Erythroblast (primary cell): Measurements from ENCODE around the gene KRT24.

ENCODE experiments used
- DNase-seq, 2 experiments: peaks; one replicate each; lab custom pipeline; 2025; lab: John Stamatoyannopoulos, UW
- GATA1 ChIP-seq: IDR thresholded peaks from 2 replicates; pipeline ENCODE4 v1.6.1; 2011; ENCODE audit warnings: low read depth, mild to moderate bottlenecking, control low read depth, low read length, moderate library complexity
- POLR2A ChIP-seq: IDR thresholded peaks from 2 replicates; pipeline ENCODE4 v1.6.1; 2011; ENCODE audit warnings: mild to moderate bottlenecking, low read length

Gene KRT24

DNA sequence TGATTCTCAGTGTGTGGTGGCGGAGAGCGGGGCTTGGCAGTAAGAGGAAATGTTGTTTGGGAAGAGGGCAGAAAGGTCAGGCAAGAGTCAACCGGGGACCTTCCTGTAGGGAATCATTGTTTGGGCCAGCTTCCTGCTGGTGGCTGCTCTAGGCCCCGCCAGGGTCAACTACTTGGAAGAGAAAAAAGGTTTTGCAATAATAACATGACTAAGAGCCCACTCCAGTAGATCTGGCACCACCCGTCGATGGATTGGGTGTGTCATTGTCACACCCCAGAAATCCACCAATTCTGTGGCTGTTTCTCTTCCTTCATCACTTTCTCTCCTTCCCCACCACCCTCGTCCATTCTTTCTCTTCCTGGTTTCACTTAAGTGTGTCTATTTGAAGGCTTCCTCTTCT, 4.2 kb upstream of the KRT24 start:
- DNase-seq: no peak
- TF ChIP-seq GATA1 (no peak), POLR2A (no peak)

DNA sequence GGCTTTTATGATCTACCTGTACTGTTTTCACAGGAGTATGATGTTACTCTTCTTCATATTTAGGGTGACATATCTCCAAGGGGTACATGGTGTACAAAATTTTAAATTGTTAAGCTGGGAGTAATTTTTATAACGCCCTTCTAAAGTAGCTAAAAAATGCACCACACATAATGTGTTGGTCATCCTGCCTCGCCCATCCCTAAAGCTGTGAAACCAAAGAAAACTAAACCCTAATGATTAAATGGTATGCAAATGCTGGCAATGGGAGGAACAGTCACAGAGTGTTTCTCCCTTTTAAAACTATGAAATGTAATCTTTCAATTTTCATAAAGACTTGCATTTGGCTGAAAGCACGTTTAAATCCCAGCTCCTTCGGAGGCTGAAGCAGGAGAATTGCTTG, 2.0 kb upstream of the KRT24 start:
- DNase-seq: no peak
- TF ChIP-seq POLR2A: no peak
- TF ChIP-seq GATA1: no peak

DNA sequence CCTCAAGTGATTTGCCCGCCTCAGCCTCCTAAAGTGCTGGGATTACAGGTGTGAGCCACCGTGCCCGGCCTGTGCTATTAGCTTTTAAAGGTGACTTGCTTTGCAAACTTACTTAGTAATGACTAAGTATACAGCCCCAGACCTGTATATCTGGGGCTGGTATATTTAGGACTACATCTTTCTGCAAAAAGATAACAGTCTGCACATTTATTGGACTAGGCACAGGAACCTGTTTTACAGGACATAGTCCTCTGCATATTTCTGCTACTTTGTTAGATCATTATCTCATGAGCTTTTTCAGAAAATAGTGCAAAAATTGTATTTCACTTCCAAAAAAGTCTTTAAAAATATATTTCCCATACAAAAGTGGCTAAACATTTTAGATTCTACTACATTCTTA, 1.3 kb downstream of the KRT24 start:
- TF ChIP-seq GATA1: no peak
- TF ChIP-seq POLR2A: no peak
- DNase-seq: no peak

DNA sequence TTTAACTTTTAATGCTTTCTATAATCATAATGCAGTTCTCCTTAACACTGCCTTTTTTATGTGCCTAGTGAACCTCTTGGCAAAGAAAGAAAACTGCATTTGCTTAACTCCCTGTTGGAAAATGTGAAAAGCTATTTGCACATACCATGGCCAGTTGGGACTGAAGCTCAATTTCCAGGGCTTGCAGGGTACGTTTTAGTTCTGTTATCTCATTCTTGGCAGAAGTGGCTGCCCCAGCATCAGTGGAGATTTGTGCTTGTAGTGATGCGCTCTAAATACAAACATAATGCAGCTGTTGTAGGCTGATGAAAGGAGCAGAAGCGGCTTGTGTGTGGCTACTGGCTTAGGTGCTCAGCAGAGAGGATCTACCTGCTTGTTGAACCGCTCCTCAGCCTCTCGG, 3.7 kb downstream of the KRT24 start:
- TF ChIP-seq GATA1 (no peak), POLR2A (no peak)
- DNase-seq: no peak

DNA sequence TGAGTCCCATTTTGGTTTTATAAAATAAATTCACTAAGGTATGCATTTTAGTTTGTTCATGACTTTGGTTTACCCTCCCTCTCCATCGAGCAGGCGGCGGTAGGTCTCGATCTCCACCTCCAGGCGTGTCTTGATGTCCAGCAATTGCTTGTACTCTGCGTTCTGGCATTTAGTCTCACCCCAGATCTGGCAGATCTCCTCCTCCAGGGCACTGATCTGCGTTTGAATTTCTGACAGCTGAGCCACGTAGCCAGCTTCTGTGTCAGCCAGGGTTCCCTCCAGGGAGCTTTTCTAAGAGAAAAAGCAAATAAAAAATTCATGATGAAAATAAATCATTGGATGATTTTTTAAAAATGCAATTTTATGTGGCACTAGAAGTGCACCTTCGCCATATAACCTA, 4.2 kb downstream of the KRT24 start:
- no peak for DNase-seq
- TF ChIP-seq GATA1 (no peak), POLR2A (no peak)

DNA sequence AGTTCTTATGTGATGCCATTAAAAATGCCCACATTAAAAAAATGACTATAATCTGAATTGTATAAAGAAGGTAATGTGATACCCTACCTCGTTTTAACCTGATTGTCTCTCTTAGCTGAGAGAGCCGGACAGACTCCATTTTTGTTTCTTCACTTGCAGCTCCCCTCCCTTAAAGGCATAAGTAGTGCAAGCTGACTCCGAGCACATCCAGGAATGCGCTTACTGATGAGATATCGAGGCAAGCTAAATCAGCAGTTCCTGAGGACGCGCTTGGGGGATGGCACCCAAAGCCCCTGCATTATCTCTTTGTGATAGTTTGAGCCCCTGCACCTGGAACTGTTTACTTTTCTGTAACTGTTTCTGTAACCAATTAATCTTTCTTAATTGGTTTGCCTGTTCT, 6.3 kb downstream of the KRT24 start:
- DNase-seq: no peak
- TF ChIP-seq POLR2A (no peak), GATA1 (no peak)

DNA sequence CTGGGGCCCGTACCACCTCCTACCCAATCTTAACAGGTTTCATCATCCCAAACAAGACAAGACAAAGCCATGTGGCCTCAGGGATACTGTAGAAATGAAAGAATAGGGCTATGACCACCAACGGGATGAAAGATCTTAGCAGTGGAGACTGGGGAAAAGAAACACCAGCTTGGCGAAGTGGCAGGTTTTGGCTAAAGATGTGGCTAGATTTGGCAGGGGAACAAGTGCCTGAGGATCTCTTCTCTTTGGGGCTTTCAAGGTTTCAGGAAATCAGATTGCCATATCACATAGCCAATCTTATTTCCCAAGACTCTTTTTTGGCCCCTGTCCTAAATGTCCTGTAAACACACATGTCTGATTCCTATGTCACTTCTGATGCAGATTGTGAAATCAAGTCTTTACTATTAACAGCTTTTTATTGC, 6.9 kb downstream of the KRT24 start:
- TF ChIP-seq GATA1 (no peak), POLR2A (no peak)
- DNase-seq: no peak

DNA sequence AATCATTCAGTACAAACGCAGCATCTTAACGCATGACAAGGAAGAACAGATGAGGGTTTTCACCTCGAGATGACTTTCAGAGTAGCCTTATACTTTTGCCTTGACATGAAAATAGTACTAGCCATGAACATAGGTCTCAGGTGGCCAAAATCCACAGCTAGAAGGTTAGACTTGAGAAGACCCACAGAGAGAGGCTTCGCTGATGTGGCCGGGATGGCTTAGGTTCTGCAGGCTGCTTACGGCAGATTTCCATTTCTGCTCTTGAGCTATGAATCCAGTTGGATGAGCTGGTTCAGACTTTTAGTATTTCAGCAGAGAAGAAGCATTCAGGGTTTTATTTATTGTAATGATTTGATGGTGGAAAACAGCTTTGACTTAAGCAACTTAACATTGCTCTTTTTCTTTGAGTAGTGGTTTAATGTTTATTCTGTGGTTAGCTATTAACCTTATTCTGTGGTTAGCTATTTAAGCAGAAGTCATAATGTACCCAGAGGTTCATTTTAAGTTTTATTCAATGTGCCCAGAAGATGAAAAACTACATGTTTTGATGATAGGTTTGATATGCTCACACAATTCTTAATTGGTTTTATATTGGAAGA, 7.6 kb downstream of the KRT24 start:
- no peak for DNase-seq

DNA sequence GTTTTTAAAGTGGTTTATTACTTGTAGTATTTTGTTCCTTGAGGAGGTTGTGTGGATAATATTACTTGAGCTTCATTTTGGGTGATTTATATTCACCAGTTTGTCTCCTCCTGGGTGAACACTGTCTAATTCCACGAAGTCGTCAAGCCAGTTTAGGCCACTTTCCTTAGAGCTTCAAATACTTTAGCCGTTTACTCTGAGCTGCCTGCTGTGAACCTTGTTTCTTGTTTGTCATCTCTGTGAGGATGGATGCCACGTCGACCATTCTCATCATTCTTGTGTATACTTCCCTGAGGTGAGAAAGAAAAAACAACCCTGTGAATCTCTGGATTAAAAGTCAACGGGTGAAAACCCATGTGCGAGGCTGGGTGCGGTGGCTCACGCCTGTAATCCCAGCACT, 9.0 kb downstream of the KRT24 start:
- DNase-seq: no peak
- no peak for TF ChIP-seq POLR2A

More for the DNA sequence above, 7.6 kb downstream of the KRT24 start:
- TF ChIP-seq POLR2A: no peak
- no peak for TF ChIP-seq GATA1

DNA sequence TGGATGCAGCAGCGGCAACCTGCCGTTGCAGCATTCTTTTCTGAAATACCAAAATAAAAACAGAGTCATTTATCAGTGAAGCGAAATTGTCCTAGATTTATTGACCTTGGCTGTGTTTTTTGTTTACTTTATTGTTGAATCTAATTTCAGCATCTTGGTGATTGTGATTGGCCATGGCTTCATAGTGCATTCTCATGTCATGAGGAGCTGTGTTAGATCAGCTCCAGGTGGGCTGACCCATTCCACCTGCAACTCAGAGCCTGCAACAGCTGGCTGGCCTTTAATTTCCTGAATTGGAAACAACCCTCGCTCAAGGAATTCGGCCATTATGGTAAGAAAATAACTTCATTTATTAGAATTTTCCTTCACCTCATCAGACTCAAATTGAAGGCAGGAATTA, 16.4 kb downstream of the KRT24 start:
- DNase-seq: no peak
- TF ChIP-seq POLR2A (no peak), GATA1 (no peak)

DNA sequence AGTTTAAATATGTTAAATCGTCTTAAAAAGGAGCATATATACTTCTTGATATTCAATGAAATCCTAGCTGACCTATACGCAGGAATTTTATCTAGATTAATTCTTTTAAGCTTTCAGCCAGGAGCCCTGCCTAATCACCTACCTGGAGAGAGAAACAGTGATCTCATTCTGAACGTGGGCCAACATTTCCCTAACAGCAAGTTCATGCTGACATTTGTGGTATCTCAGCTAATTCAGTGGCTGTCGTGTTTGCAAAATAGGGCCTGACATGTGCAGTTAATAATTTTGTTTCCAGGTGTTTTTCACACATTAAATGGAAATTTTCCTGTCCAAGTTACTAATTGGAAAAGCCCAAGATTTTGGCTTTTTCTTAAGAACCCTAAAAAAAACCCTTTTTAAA, 17.4 kb downstream of the KRT24 start:
- TF ChIP-seq GATA1 (no peak), POLR2A (no peak)

DNA sequence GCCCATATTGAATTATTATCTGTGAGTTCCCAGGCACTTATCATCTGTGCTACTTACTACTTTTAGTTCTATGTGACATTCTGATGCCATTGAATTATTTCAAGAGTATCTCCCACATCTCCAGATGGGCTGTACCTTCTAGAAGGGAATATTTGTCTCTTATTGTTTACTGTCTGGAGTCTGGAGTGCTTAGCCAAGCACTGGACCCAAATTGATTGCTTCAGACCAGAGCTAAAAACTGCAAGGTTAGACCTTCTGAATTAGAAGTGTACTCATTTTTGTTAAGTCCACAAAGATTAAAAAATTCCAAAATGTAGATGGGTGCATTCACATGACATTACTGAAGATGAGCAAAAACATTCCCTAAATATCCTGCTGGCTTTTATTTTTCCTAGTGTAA, 22.6 kb downstream of the KRT24 start:
- no peak for DNase-seq
- TF ChIP-seq POLR2A: no peak
- no peak for TF ChIP-seq GATA1

More for the DNA sequence above, 17.4 kb downstream of the KRT24 start:
- no peak for DNase-seq

DNA sequence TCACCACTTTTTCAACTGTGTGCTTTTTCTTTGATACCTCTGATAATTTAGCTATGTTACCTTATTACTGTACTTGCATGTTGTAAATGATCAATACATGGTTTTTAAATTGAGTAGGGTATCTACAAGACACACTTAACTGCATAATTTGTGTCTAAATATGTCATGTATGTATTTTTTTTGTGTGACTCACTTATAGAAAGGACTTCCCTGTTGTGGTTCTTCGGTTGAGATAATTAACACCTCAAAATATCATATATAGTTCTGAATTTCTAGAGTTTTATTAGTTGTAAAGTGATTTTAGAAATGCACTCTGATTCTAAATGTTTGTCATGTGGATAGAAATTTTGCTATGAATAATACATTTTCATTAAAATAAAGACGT, 24.0 kb downstream of the KRT24 start:
- no peak for DNase-seq
- TF ChIP-seq GATA1 (no peak), POLR2A (no peak)

DNA sequence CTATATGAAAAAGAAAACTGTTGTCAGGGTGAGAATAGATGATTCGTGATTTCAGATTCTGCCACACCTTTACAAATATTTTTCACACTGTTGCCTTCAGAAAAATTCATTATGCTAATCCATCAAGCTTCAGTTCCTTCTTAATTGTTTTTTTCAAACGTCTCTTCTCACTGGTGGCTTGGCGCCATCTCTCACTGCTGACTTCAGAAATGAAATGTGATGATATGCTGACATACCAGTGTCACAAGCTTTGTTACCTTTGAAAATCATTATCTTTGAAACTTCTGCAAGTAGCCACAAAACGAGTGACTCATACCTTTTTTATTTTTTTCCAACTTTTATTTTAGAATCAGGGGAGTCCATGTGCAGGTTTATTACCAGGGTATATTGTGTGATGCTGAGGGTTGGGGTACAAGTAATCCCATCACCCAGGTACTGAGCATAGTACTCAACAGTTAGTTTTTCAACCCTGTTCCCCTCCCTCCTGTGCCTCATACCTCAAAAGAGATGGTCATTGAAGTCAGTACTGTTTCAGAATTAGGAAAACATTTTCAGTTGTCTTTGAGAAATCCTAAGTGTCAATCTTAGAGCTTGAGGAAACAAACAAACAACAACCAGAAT, 24.5 kb downstream of the KRT24 start:
- no peak for DNase-seq
- TF ChIP-seq POLR2A (no peak), GATA1 (no peak)

DNA sequence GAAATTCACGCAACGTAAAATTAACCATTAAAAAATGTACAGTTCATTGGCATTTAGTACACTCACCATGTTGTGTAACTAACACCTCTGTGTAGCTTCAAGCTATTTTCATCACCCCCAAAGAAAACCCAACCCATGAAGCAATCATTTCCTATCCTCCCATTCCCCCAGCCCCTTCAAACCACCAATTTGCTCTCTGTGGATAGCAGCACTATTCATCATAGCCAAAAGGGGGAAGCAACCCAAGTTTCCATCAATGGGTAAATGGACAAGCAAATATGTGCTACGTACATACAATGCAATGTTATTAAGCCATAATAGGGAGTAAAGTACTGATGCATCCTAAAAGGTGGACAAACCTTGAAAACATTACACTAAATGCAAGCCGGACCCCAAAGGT, 27.6 kb downstream of the KRT24 start:
- no peak for TF ChIP-seq GATA1
- TF ChIP-seq POLR2A: no peak
- DNase-seq: no peak
